ENCODE results near the gene LAMB2. TPM values are rescaled to one million over a fixed set of nuclear protein-coding genes. Genes with fewer than 3 reads are reported as not detected.

LAMB2 gene
- total RNA-seq (2021) = 121 and 130 TPM in 2 replicates
- long read RNA-seq, full-length matches to known transcripts = 73 of 155 reads
- long read RNA-seq, partial matches to known transcripts = 60 of 155 reads
- long read RNA-seq, other reads (novel, unspliced or antisense) = 22 of 155 reads

DNA sequence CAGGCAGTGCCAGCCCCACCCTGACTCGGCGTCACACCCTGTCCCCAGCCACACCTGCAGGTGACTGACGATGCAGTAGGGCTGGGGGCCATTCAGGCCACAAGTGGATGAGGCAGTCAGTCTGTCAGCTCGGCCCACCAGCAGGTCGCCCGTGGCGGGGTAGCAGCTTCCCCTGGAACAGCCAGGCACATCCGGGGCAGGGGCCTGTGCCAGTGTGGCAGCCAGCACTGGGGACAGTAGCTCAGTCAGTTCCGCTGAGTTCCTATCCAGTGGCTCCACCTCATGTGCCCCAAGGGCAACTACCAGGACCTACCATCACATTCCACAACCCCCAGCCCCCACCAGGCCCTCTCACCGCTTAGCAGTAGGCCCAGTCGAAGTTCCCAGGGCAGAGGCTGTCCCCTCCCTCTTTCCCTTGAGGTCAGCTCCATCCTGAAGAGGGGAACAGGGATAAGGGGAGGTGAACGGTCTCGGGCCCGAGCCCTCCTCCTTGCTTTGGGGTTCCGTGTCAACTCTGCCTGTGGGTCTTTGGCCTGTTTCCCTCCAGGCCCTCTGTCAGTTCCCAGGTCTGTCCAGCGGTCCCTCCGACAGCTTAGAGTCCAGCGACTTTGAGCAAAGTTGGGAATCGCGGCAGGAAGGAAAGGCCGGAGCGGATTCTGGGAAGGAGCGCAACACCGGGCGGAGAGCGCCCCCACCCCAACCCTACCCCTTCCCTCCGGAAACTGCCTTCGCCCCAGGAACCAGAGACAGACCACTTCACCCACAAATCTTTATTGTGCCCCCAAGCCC lies at the start of gene LAMB2:
LAMB2 (minus strand) TSS at position 614 of the 789 bp plus-strand sequence; CDS start at position 431, 183 bp downstream.
- Histone ChIP-seq H3K4me2 (ENCODE audit: insufficient read depth, insufficient read length, low read length) (peak within 1 kb of the TSS; percentile 97), H3K14ac (ENCODE audit: insufficient read depth, low read length) (peak within 1 kb of the TSS; percentile 88), H3K27me3 (ENCODE audit: insufficient read depth, low read length) (no peaks in the 10 kb centered on the region), H3K4ac (ENCODE audit: low read depth, low read length) (no peak within 1 kb of the TSS), H4K8ac (replicated peaks; ENCODE audit: insufficient read length, low read depth, low read length) (no peak within 1 kb of the TSS), H3K9me3 (ENCODE audit: control insufficient read depth, low read depth, low read length) (no peaks in the 10 kb centered on the region), H2BK15ac (ENCODE audit: low read depth, low read length) (no peak within 1 kb of the TSS), H2AK5ac (ENCODE audit: insufficient read length, low read length) (no peak within 1 kb of the TSS), H3K4me1 (ENCODE audit: insufficient read depth, low read length) (peaks cover 2% of the 10 kb centered on the region; the same call in 1 of the 2 replicates), H2AFZ (ENCODE audit: low read length) (peak within 1 kb of the TSS; percentile 87), H2BK120ac (ENCODE audit: low read depth, low read length, poor library complexity, severe bottlenecking) (no peak within 1 kb of the TSS), H4K5ac (ENCODE audit: insufficient read length, low read depth, low read length) (no peak within 1 kb of the TSS), H2BK20ac (ENCODE audit: low read depth, low read length, poor library complexity, severe bottlenecking) (no peak within 1 kb of the TSS), H4K91ac (ENCODE audit: insufficient read length, low read depth, low read length) (no peak within 1 kb of the TSS), H3K18ac (ENCODE audit: insufficient read length, low read depth, low read length) (peak within 1 kb of the TSS; percentile 72), H3K23me2 (ENCODE audit: insufficient read length, low read depth, low read length, poor library complexity, severe bottlenecking) (peaks cover 15% of the 10 kb centered on the region), H3K23ac (ENCODE audit: insufficient read length, low read depth, low read length) (no peak within 1 kb of the TSS), H2BK12ac (ENCODE audit: insufficient read length, low read depth, low read length) (no peak within 1 kb of the TSS), H3T11ph (ENCODE audit: low read length) (no peak within 1 kb of the TSS), H3K9ac (ENCODE audit: extremely low read depth, insufficient read length, low read length) (peak within 1 kb of the TSS; percentile 59), H4K20me1 (ENCODE audit: control insufficient read depth, insufficient read depth, insufficient read length) (no peaks in the 10 kb centered on the region), H3K27ac (ENCODE audit: insufficient read length, low read depth, low read length) (no peak within 1 kb of the TSS), H3K79me2 (ENCODE audit: insufficient read depth, low read length) (no peaks in the 10 kb centered on the region), H3K79me1 (ENCODE audit: insufficient read depth, low read depth, low read length, poor library complexity, severe bottlenecking) (no peaks in the 10 kb centered on the region), H2BK5ac (ENCODE audit: insufficient read length, low read length) (no peak within 1 kb of the TSS), H3K56ac (ENCODE audit: insufficient read length, low read depth, low read length) (no peak within 1 kb of the TSS)
- H3K9me3 Mint-ChIP-seq = no peaks in the 10 kb centered on the region
- H3K27ac Mint-ChIP-seq = peak within 1 kb of the TSS in 2 of 3 experiments; percentile 79 to 98; a peak in 6 of 7 replicates
- TF ChIP-seq, protein P1, sequence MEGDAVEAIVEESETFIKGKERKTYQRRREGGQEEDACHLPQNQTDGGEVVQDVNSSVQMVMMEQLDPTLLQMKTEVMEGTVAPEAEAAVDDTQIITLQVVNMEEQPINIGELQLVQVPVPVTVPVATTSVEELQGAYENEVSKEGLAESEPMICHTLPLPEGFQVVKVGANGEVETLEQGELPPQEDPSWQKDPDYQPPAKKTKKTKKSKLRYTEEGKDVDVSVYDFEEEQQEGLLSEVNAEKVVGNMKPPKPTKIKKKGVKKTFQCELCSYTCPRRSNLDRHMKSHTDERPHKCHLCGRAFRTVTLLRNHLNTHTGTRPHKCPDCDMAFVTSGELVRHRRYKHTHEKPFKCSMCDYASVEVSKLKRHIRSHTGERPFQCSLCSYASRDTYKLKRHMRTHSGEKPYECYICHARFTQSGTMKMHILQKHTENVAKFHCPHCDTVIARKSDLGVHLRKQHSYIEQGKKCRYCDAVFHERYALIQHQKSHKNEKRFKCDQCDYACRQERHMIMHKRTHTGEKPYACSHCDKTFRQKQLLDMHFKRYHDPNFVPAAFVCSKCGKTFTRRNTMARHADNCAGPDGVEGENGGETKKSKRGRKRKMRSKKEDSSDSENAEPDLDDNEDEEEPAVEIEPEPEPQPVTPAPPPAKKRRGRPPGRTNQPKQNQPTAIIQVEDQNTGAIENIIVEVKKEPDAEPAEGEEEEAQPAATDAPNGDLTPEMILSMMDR (conservative IDR thresholded peaks at IDR 0.05) = 0 out of 3 replicates have a peak, but pooled peaks have one; percentile 11
- H3K27me3 Mint-ChIP-seq (ENCODE audit: low read depth) = peaks cover 5% of the 10 kb centered on the region
- H3K36me3 Mint-ChIP-seq (ENCODE audit: insufficient read depth in 1 of 3, low read depth in 3 of 3) = peaks cover 0 to 6% (median 5%) of the 10 kb centered on the region in 3 experiments; a peak in 2 of 7 replicates
- no CpG with 5 or more reads among the region's 28 CpGs for WGBS (ENCODE audit: extremely low coverage, insufficient read length, low lambda C conversion rate)
- H3K4me3 Mint-ChIP-seq = peak within 1 kb of the TSS; percentile 83 to 93
- DNase-seq = peak; percentile 82
- peaks cover 8 to 12% of the 10 kb centered on the region in 2 experiments; a peak in 3 of 4 replicates for H3K4me1 Mint-ChIP-seq
